Fibroblast of gingiva (primary cell): Measurements from ENCODE around the gene STAB1.

Experiments used
- DNase-seq: peaks from one replicate; pipeline ENCODE4 v3.0.0-alpha.2; 2011; ENCODE audit warnings: low read depth

STAB1 gene

GRCh38 chr3:52487050-52487787, 7.9 kb upstream of the STAB1 start:
- no peak for DNase-seq

GRCh38 chr3:52487788-52488691, 7.1 kb upstream of the STAB1 start:
- DNase-seq = no peak

DNA sequence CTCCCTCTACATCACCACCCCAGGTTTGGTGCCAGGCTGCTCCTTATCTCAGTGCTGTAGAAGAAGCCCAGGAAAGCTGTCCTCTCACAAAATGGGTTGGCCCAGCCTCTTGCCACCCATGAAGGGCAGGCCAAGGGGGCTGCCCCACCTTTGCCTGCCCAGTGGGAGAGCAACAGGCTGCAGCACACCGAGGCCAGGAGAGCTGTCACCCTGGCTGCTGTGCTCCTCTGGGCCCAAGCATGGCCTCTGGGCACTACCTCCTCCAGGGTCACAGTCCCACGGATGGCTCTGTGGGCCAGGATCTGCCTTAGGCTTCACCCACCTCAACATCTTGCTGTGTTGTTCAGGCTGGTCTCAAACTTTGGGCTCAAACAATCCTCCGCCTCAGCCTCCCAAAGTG, 6.4 kb upstream of the STAB1 start:
- DNase-seq = no peak

- no peak for DNase-seq
Measured at GRCh38 chr3:52489453-52489852, 5.7 kb upstream of the STAB1 start.

DNA sequence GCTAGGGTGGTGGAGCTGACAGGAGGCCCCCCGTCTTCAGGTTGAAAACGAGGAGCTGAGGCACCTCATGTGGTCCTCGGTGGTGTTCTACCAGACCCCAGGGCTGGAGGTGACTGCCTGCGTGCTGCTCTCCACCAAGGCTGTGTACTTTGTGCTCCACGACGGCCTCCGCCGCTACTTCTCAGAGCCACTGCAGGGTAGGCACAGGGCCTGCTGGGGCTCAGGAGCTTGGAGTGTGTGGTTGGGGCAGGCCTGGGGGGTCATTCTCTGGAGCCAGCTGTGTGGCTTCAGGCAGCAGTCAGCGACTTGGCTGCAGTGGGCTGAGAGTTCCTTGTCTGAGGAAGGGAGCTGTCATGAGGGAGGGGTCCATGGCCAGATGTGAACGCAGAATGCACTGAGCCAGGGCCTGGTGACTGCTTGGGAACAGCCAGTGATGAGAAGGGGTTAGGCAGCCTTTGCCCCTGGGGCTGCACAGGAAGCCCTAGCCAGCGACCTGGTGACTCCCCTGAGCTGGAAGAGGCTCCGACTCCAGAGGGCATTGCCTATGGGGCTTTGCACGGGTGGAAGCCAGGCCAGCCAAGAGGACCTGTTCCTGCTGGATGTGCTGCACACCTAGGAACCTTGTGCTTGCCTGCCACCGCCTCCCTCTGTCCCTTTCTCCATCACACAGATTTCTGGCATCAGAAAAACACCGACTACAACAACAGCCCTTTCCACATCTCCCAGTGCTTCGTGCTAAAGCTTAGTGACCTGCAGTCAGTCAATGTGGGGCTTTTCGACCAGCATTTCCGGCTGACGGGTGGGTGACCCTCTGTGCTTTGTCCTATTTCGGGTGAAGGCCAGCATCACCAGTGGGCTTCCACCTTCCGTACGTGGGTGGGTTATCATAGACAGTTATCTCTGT, 4.9 kb upstream of the STAB1 start:
- no peak for DNase-seq

DNA sequence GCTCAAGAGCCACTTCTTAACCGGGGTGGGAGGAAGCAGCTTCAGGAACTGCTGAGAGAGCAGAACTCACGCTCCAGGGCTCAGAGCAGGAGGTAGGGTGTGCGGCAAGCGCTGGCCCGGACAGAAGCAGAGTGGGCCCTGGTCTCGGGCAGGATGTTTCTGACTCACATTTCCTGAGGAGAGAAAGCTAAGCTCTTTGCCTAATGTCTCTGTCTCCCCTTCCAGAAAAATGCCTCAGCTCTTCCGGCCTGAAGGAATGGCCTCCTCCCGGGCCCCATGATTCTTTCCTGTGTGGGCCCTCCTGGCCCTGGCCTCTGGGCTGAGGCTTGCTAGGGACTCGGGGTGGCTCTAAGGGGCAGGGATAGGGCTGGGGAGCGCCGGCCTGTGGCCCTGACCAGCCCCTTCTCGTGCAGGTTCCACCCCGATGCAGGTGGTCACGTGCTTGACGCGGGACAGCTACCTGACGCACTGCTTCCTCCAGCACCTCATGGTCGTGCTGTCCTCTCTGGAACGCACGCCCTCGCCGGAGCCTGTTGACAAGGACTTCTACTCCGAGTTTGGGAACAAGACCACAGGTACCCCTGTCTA, 4.1 kb upstream of the STAB1 start:
- DNase-seq = no peak

DNA sequence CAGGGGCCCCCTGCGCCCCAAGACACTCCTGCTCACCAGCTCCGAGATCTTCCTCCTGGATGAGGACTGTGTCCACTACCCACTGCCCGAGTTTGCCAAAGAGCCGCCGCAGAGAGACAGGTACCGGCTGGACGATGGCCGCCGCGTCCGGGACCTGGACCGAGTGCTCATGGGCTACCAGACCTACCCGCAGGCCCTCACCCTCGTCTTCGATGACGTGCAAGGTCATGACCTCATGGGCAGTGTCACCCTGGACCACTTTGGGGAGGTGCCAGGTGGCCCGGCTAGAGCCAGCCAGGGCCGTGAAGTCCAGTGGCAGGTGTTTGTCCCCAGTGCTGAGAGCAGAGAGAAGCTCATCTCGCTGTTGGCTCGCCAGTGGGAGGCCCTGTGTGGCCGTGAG, 3.1 kb upstream of the STAB1 start:
- no peak for DNase-seq

- DNase-seq = no peak
Measured at GRCh38 chr3:52493232-52494017, 1.7 kb upstream of the STAB1 start.

- DNase-seq = no peak
Measured at GRCh38 chr3:52494445-52494844, 693 bp upstream of the STAB1 start.

GRCh38 chr3:52495777-52496602, 852 bp downstream of the STAB1 start:
- peak; percentile 45 for DNase-seq

DNA sequence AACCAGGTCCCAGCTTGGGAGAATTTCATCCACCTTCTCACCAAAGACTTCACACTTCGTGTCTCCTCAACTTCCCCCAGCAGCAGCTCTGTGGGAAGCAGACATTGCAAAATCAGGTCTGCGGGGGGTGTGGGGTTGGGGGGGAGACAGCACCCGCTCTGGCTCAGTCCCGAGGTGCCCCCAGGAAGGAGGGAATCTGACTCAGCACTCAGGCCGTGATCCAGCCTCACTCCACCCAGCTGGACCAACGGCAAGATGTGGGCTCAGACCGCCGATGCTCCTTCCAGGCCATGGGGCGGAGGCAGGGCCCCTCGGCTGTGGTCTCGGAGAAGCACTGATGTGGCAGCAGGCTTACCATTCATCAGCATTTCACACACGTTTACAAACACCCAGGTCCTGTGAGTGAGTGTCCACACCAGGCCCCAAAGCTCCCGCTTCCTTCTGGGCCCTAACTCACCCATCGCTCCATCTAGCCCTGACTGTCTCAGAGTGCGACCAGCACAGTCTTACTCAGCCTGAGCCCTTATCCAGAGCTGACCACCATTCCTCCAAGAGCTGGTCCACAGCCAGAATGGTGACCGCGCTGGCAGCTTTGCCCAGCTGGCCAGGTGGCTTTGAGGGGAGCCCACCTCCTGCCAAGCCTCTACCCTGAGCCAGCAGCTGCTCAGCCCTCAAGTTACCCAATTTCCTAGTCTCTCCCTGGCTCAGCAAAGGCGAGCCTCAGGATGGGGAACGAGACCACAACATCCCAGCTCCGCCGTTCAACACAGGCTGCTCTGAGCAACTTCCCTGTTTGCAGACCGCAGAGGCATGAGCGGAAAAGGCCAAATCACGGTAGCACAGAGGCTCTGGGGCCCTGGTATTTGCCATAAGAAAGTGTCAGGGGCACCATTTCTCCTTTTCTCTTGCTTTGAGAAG, 3.3 kb downstream of the STAB1 start:
- peak; percentile 83 for DNase-seq

- DNase-seq = no peak
Measured at GRCh38 chr3:52501046-52501445, 5.9 kb downstream of the STAB1 start.

- DNase-seq = no peak
Measured at GRCh38 chr3:52502001-52502400, 6.9 kb downstream of the STAB1 start.

GRCh38 chr3:52502808-52503350, 7.7 kb downstream of the STAB1 start:
- DNase-seq = no peak

DNA sequence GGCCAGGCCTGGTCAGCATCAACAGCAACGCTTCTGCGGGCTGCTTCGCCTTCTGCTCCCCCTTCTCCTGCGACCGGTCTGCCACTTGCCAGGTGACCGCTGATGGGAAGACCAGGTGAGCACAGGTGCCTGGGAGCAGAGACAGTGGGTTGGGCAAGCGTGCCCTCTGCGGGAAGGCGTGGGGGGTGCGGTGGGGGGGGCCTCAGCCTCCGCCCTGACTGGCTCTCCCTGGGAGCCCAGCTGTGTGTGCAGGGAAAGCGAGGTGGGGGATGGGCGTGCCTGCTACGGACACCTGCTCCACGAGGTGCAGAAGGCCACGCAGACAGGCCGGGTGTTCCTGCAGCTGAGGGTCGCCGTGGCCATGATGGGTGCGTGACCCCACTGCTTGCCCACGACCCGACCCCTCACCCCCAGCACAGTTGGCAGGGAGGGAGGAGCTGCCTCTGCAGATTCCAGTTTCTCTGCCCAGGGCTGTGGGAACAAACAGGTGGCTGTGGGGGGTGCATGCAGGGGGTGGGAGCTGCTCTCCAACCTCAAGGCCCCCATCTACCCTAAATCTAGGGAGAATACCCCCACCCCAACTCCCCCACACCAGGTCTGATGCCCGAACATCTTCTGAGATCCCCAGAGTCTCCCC, 8.8 kb downstream of the STAB1 start:
- no peak for DNase-seq

DNA sequence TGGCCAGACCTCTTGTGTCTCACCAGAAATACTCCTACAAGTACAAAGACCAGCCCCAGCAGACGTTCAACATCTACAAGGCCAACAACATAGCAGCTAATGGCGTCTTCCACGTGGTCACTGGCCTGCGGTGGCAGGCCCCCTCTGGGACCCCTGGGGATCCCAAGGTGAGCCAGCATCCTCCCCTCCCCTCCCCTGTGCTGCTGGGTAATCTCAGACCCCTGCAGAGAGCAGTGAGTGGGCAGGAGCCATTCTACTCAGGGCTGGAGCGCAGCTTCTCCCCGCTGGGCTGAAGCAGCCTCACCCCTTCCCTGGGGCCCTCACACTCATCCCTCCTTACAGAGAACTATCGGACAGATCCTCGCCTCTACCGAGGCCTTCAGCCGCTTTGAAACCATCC, 9.8 kb downstream of the STAB1 start:
- no peak for DNase-seq

DNA sequence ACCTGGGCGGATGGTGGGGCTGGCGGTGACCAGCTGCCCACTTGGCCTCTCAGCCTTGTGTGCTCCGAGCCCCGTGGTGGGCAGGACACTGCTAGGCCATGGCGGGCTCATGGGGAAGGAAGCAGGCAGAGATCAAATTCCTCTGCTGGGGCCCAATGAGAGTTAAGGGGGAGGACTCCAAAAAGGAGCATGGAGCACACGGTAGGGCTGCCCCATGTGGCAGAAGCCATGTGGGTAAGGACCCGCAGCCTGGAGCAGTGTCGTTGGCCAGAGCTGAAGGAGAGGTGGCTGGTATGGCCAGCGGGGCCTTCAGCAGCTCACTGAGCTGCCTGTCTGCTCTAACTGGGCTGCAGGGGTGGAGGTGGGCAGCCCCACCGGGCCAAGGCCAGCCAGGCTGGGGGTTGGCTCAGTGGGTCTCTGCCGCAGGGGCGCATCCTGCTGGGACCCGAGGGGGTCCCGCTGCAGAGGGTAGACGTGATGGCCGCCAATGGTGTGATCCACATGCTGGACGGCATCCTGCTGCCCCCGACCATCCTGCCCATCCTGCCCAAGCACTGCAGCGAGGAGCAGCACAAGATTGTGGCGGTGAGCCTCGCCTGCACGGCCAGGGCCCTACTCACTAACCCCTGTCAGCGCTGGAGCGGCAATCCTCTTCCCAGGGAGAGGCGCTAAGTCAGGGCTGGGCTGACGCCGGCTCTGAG, 11.3 kb downstream of the STAB1 start:
- DNase-seq = no peak

GRCh38 chr3:52507359-52507758, 12.2 kb downstream of the STAB1 start:
- peak; percentile 10 for DNase-seq
